Tibial artery (tissue), 4 donors: Measurements from ENCODE around the gene PRR14L.

Experiments
- DNase-seq, 2 donors: peaks; one replicate each; pipeline ENCODE4 v3.0.0-alpha.2; 2019
- H3K27ac ChIP-seq, 2 donors: fragments of 200-600 bp; sonication (generic) in 1 of 2; 1 replicate in 1 of 2; 2 replicates in 1 of 2; pipeline ENCODE4 v1.5.1; 2018 to 2019; ENCODE audit warnings: mild to moderate bottlenecking in 1 of 2
- H3K27me3 ChIP-seq, 2 donors: fragments of 200-600 bp; sonication (generic) in 1 of 2; one replicate each; pipeline versions ENCODE4 v1.5.1 to v1.6.0; 2016 to 2019
- H3K36me3 ChIP-seq, 3 donors: fragments of 200-600 bp; sonication (generic) in 2 of 3; one replicate each; pipeline ENCODE4 v1.5.1; 2016 to 2019; ENCODE audit warnings: mild to moderate bottlenecking in 2 of 3
- H3K4me1 ChIP-seq, 4 donors: fragments of 200-600 bp; sonication (generic) in 2 of 4; 1 replicate in 3 of 4; 2 replicates in 1 of 4; pipeline ENCODE4 v1.5.1; 2016 to 2019
- H3K4me3 ChIP-seq, 2 donors: fragments of 200-600 bp; sonication (generic) in 1 of 2; 1 replicate in 1 of 2; 2 replicates in 1 of 2; pipeline ENCODE4 v1.5.1; 2018 to 2019; ENCODE audit warnings: mild to moderate bottlenecking in 2 of 2
- H3K9me3 ChIP-seq, 3 donors: fragments of 200-600 bp; sonication (generic) in 1 of 3; one replicate each; pipeline ENCODE4 v1.5.1; 2016 to 2019
- CTCF ChIP-seq, 2 experiments: fragments of 200-600 bp in 1 of 2; fragments of 450-650 bp in 1 of 2; IDR thresholded peaks; one replicate each; pipeline ENCODE4 v1.5.1; 2017 to 2019; ENCODE audit warnings: antibody characterized with exemption in 2 of 2, mild to moderate bottlenecking in 1 of 2, moderate library complexity in 1 of 2
- intact Hi-C: fragments of 100-400 bp; cut with DNase I; formaldehyde crosslinking; loops from one replicate; pipeline ENCODE4 v1.15.0; 2023; ENCODE audit warnings: low total_unique reads

Gene PRR14L

GRCh38 chr22:31691408-31691807 is 58.5 kb downstream of the PRR14L start:
- Histone ChIP-seq H3K27ac (no peak overlapping the region), H3K27me3 (no peaks in the 10 kb centered on the region), H3K9me3 (no peaks in the 10 kb centered on the region), H3K36me3 (peaks cover 40 to 91% (median 79%) of the 10 kb centered on the region in 3 donors), H3K4me1 (no peaks in the 10 kb centered on the region), H3K4me3 (no peak overlapping the region)
- TF ChIP-seq CTCF (IDR thresholded peaks at IDR 0.05) = no peak
- intact Hi-C loops = no loop called here
- DNase-seq = no peak

GRCh38 chr22:31683181-31684105 is 66.5 kb downstream of the PRR14L start:
- no peak for TF ChIP-seq CTCF (IDR thresholded peaks at IDR 0.05)
- peak overlapping the region; percentile 67 to 71 for H3K27ac ChIP-seq
- no peaks in the 10 kb centered on the region for H3K27me3 ChIP-seq
- intact Hi-C loops = no loop called here
- no peaks in the 10 kb centered on the region for H3K9me3 ChIP-seq
- peaks cover 21 to 42% (median 38%) of the 10 kb centered on the region in 3 donors for H3K36me3 ChIP-seq
- no peak for DNase-seq
- H3K4me1 ChIP-seq = peaks cover 0 to 52% (median 38%) of the 10 kb centered on the region in 4 donors
- H3K4me3 ChIP-seq = no peak overlapping the region

GRCh38 chr22:31682751-31683150 is 67.2 kb downstream of the PRR14L start:
- Histone ChIP-seq H3K27me3 (no peaks in the 10 kb centered on the region), H3K4me3 (no peak overlapping the region), H3K27ac (peak overlapping the region; percentile 67 to 71), H3K36me3 (peaks cover 14 to 36% (median 31%) of the 10 kb centered on the region in 3 donors), H3K9me3 (no peaks in the 10 kb centered on the region), H3K4me1 (peaks cover 0 to 52% (median 38%) of the 10 kb centered on the region in 4 donors)
- DNase-seq = peak in 1 of 2 donors; percentile 55
- intact Hi-C loops = no loop called here
- TF ChIP-seq CTCF (IDR thresholded peaks at IDR 0.05) = no peak

GRCh38 chr22:31681349-31682345 is 68.3 kb downstream of the PRR14L start:
- H3K27me3 ChIP-seq = no peaks in the 10 kb centered on the region
- intact Hi-C loops = no loop called here
- peak in 1 of 2 donors; percentile 55 for DNase-seq
- no peaks in the 10 kb centered on the region for H3K9me3 ChIP-seq
- H3K36me3 ChIP-seq = peaks cover 3 to 25% (median 20%) of the 10 kb centered on the region in 3 donors
- TF ChIP-seq CTCF (IDR thresholded peaks at IDR 0.05) = no peak
- peak overlapping the region; percentile 67 to 71 for H3K27ac ChIP-seq
- peak overlapping the region in 1 of 2 donors; percentile 5 for H3K4me3 ChIP-seq
- H3K4me1 ChIP-seq = peaks cover 0 to 56% (median 38%) of the 10 kb centered on the region in 4 donors

- intact Hi-C loops = no loop called here
- peak in 1 of 2 donors; percentile 59 for DNase-seq
Observed at GRCh38 chr22:31680861-31681341, 69.0 kb downstream of the PRR14L start.

More at GRCh38 chr22:31680861-31681341, 69.0 kb downstream of the PRR14L start:
- H3K9me3 ChIP-seq = no peaks in the 10 kb centered on the region
- peaks cover 0 to 56% (median 38%) of the 10 kb centered on the region in 4 donors for H3K4me1 ChIP-seq
- H3K4me3 ChIP-seq = no peak overlapping the region
- H3K27ac ChIP-seq = peak overlapping the region; percentile 67 to 71
- H3K36me3 ChIP-seq = peaks cover 0 to 17% (median 13%) of the 10 kb centered on the region in 3 donors
- no peaks in the 10 kb centered on the region for H3K27me3 ChIP-seq
- no peak for TF ChIP-seq CTCF (IDR thresholded peaks at IDR 0.05)
